ENCODE data around the gene KIAA1549. TPM values are rescaled to one million over a fixed set of nuclear protein-coding genes. Genes with fewer than 3 reads are reported as not detected.

Gene KIAA1549
- total and polyA plus RNA-seq, 2 of the 4 experiments (the other 2 are of a cell fraction), result 1.3 to 3.3 TPM

GRCh38 chr7:138890499-138891445, 90.4 kb downstream of the KIAA1549 start:
- peak; percentile 22 for DNase-seq
- no peaks in the 10 kb centered on the region; the same call in 1 of the 2 replicates for H3K9me1 ChIP-seq (ENCODE audit: insufficient read depth, low read length)
- no TSS peak for BruUV-seq (replicated peaks)
- no peak overlapping the region for H2BK20ac ChIP-seq (ENCODE audit: low read depth, low read length)
- H4K8ac ChIP-seq (ENCODE audit: low read depth in 2 of 2, low read length in 2 of 2), result no peak overlapping the region
- ChIA-PET CTCF (no interaction called here), POLR2A (ENCODE audit: unreplicated experiment) (no interaction called here)
- no peak overlapping the region for H2AK9ac ChIP-seq (replicated peaks; ENCODE audit: low read depth, low read length, poor library complexity)
- no peak overlapping the region for H3K56ac ChIP-seq (ENCODE audit: extremely low read depth, insufficient read depth, low read length)
- no peaks in the 10 kb centered on the region for H3K79me1 ChIP-seq (ENCODE audit: low read depth in 1 of 2, low read length in 2 of 2)
- H3K4me2 ChIP-seq (ENCODE audit: low read depth, low read length), result no peak overlapping the region
- H4K20me1 ChIP-seq (ENCODE audit: insufficient read depth, low read length), result no peaks in the 10 kb centered on the region
- peak overlapping the region; percentile 28 for H2AFZ ChIP-seq (replicated peaks; ENCODE audit: low read length, poor library complexity)
- H3K14ac ChIP-seq (replicated peaks; ENCODE audit: low read depth, low read length), result no peak overlapping the region
- no peak overlapping the region for H2BK5ac ChIP-seq (ENCODE audit: low read depth, low read length, poor library complexity, severe bottlenecking)
- no peaks in the 10 kb centered on the region for H3K27me3 ChIP-seq (ENCODE audit: control insufficient read depth, insufficient read depth, low read length)
- no peak overlapping the region for H3K23ac ChIP-seq (ENCODE audit: low read depth, low read length)
- H2BK120ac ChIP-seq (ENCODE audit: low read depth, low read length), result no peak overlapping the region
- H3K18ac ChIP-seq (ENCODE audit: low read depth, low read length), result no peak overlapping the region
- 61% methylated on average over 5 of the region's 21 CpGs; no CpG with 5 or more reads in 1 of the 2 experiments for WGBS, 2 experiments (ENCODE audit: extremely low coverage in 2 of 2, insufficient read length in 1 of 2)
- no peak overlapping the region for H3K4me3 ChIP-seq (ENCODE audit: insufficient read depth, low read depth, low read length)
- H2AK5ac ChIP-seq (ENCODE audit: low read depth, low read length), result no peak overlapping the region
- dilution Hi-C loops (cut with HindIII; ENCODE audit: low sequenced_read_pairs, unreplicated experiment) (no loop called here), in situ Hi-C loops (cut with MboI; ENCODE audit: low sequenced_read_pairs) (no loop called here), intact Hi-C loops (cut with micrococcal nuclease) (no loop called here)
- H2BK15ac ChIP-seq (ENCODE audit: low read depth, low read length), result no peak overlapping the region
- peak overlapping the region; percentile 24; the same call in 1 of the 2 replicates for H3K4ac ChIP-seq (ENCODE audit: low read depth, low read length)
- no peak overlapping the region for H4K91ac ChIP-seq (ENCODE audit: insufficient read depth, low read depth, low read length)
- H4K5ac ChIP-seq (ENCODE audit: low read depth, low read length), result no peak overlapping the region
- H3K27ac ChIP-seq (ENCODE audit: insufficient read depth, low read length), result no peak overlapping the region
- H3K9me3 ChIP-seq (ENCODE audit: control insufficient read depth, insufficient read depth, low read length), result no peaks in the 10 kb centered on the region
- peaks cover 6% of the 10 kb centered on the region; the same call in 1 of the 2 replicates for H3K4me1 ChIP-seq (ENCODE audit: control insufficient read depth, insufficient read depth, low read length)
- TF ChIP-seq CHD1 (IDR thresholded peaks at IDR 0.05; ENCODE audit: low read depth, low read length) (no peak), USF2 (IDR thresholded peaks at IDR 0.05; ENCODE audit: low read depth, low read length) (no peak)
- peaks cover 3% of the 10 kb centered on the region; the same call in 1 of the 2 replicates for H3K36me3 ChIP-seq (ENCODE audit: control insufficient read depth, insufficient read depth, low read length)
- peak; percentile 62 for ATAC-seq (ENCODE audit: low read depth)
- no peak overlapping the region for H3K9ac ChIP-seq (ENCODE audit: low read depth, low read length)
